ENCODE results near the gene PLCB4. TPM values are rescaled to one million over a fixed set of nuclear protein-coding genes. Genes with fewer than 3 reads are reported as not detected.

PLCB4 gene
- polyA plus RNA-seq, 1 of the 3 experiments (the other 2 are of a cell fraction): 5.5 TPM

DNA sequence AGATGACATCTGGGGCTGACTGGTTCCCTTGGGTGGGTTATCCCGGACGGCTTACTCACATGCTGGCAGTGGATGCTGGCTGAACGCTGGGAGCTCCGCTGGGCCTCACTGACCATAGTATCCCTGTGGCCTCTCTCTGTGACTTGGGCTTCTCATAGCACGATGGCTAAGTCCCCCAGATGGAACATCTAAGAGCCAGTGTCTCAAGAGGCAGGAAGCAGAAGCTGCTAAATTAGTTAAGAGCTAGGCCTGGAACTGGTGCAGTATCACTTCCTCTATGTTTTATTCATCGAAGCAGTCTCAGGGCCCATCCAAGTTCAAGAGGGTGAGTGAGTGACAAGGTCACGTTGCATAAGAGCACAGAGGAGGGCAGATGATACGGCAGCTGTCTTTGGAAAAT lies 329.0 kb downstream of the PLCB4 start:
- Histone ChIP-seq H4K20me1 (ENCODE audit: insufficient read depth) (no peaks in the 10 kb centered on the region), H3K27me3 (ENCODE audit: insufficient read depth) (no peaks in the 10 kb centered on the region), H3K36me3 (replicated peaks in 1 of 2; ENCODE audit: control insufficient read depth in 1 of 2, insufficient read depth in 2 of 2, low read length in 1 of 2) (peaks cover 26 to 34% of the 10 kb centered on the region in 2 experiments), H3K4me3 (ENCODE audit: low read depth in 2 of 2, low read length in 1 of 2) (no peak overlapping the region), H3K4me1 (ENCODE audit: control insufficient read depth in 1 of 2, insufficient read depth in 2 of 2, low read depth in 1 of 2, low read length in 1 of 2) (peaks cover 0 to 8% of the 10 kb centered on the region in 2 experiments; a peak in 3 of 4 replicates), H3K27ac (ENCODE audit: low read depth in 2 of 2, low read length in 1 of 2) (no peak overlapping the region), H3K9me3 (no peaks in the 10 kb centered on the region), H3K79me2 (ENCODE audit: insufficient read depth) (no peaks in the 10 kb centered on the region), H2AFZ (ENCODE audit: low read depth) (no peak overlapping the region), H3K9me2 (no peaks in the 10 kb centered on the region), H3K9ac (no peak overlapping the region), H3F3A (replicated peaks; ENCODE audit: insufficient read depth) (no peaks in the 10 kb centered on the region), H3K4me2 (no peak overlapping the region)
- CTCF ChIA-PET: interaction anchor here (1.0 to 1.9 kb wide), 4 partner anchors 10 to 219 kb away, joined by 3 to 17 read pairs (median 3); no protein-coding TSS in a partner anchor
- POLR2A ChIA-PET: no interaction called here
- TF ChIP-seq, protein P1, sequence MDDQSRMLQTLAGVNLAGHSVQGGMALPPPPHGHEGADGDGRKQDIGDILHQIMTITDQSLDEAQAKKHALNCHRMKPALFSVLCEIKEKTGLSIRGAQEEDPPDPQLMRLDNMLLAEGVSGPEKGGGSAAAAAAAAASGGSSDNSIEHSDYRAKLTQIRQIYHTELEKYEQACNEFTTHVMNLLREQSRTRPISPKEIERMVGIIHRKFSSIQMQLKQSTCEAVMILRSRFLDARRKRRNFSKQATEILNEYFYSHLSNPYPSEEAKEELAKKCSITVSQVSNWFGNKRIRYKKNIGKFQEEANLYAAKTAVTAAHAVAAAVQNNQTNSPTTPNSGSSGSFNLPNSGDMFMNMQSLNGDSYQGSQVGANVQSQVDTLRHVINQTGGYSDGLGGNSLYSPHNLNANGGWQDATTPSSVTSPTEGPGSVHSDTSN (IDR thresholded peaks at IDR 0.05): no peak
- TF ChIP-seq RXRA (IDR thresholded peaks at IDR 0.05; ENCODE audit: borderline replicate concordance, low read depth) (no peak), EZH2phosphoT487 (IDR thresholded peaks at IDR 0.05; ENCODE audit: borderline replicate concordance, low read depth) (no peak), JUND (IDR thresholded peaks at IDR 0.05) (no peak), EP300 (IDR thresholded peaks at IDR 0.05; ENCODE audit: borderline replicate concordance in 1 of 2, low read depth in 1 of 2, low read length in 1 of 2) (no peak), SMC3 (IDR thresholded peaks at IDR 0.05; ENCODE audit: low read depth, low read length) (no peak), ELF1 (IDR thresholded peaks at IDR 0.05) (no peak)
- TF ChIP-seq, protein P2, sequence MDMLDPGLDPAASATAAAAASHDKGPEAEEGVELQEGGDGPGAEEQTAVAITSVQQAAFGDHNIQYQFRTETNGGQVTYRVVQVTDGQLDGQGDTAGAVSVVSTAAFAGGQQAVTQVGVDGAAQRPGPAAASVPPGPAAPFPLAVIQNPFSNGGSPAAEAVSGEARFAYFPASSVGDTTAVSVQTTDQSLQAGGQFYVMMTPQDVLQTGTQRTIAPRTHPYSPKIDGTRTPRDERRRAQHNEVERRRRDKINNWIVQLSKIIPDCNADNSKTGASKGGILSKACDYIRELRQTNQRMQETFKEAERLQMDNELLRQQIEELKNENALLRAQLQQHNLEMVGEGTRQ (IDR thresholded peaks at IDR 0.05; ENCODE audit: borderline replicate concordance, low read depth, low read length): no peak
- WGBS (ENCODE audit: low lambda C conversion rate): 86% methylated on average over 4 of the region's 8 CpGs
- DNase-seq: no peak

DNA sequence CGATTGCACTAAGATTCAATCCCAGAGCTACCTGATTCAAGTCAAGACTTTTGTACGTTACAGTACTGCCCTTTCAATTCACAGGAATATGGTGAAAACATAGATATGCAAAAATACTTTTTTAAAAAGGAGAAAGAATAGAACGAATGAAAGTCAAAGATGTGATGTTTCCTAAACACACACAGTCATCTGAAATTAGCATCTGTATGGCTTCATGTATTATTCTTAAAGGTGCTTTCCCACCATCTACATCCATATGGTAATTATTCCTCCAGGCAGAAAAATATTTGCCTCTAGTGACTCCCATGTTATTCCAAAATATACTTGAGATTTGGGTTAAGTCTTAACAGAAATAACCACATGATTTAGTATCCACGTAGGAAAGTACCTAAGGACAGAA lies 330.0 kb downstream of the PLCB4 start:
- Histone ChIP-seq H3K27me3 (ENCODE audit: insufficient read depth) (no peaks in the 10 kb centered on the region), H3K9ac (no peak overlapping the region), H3K9me3 (no peaks in the 10 kb centered on the region), H3K9me2 (no peaks in the 10 kb centered on the region), H3K4me1 (ENCODE audit: control insufficient read depth in 1 of 2, insufficient read depth in 2 of 2, low read depth in 1 of 2, low read length in 1 of 2) (peaks cover 0 to 8% of the 10 kb centered on the region in 2 experiments; a peak in 3 of 4 replicates), H3K36me3 (replicated peaks in 1 of 2; ENCODE audit: control insufficient read depth in 1 of 2, insufficient read depth in 2 of 2, low read length in 1 of 2) (peaks cover 35 to 36% of the 10 kb centered on the region in 2 experiments), H3K27ac (ENCODE audit: low read depth in 2 of 2, low read length in 1 of 2) (no peak overlapping the region), H3K4me2 (no peak overlapping the region), H3K79me2 (ENCODE audit: insufficient read depth) (no peaks in the 10 kb centered on the region), H4K20me1 (ENCODE audit: insufficient read depth) (no peaks in the 10 kb centered on the region), H2AFZ (ENCODE audit: low read depth) (no peak overlapping the region), H3F3A (replicated peaks; ENCODE audit: insufficient read depth) (no peaks in the 10 kb centered on the region), H3K4me3 (ENCODE audit: low read depth in 2 of 2, low read length in 1 of 2) (no peak overlapping the region)
- DNase-seq: no peak
- 96% methylated on average over 4 of the region's 4 CpGs for WGBS (ENCODE audit: low lambda C conversion rate)
- ChIA-PET POLR2A (no interaction called here), CTCF (interaction anchor here (1.2 kb wide), 1 partner anchor 218 kb away, joined by 3 read pairs; no protein-coding TSS in a partner anchor)
- TF ChIP-seq, protein P3, sequence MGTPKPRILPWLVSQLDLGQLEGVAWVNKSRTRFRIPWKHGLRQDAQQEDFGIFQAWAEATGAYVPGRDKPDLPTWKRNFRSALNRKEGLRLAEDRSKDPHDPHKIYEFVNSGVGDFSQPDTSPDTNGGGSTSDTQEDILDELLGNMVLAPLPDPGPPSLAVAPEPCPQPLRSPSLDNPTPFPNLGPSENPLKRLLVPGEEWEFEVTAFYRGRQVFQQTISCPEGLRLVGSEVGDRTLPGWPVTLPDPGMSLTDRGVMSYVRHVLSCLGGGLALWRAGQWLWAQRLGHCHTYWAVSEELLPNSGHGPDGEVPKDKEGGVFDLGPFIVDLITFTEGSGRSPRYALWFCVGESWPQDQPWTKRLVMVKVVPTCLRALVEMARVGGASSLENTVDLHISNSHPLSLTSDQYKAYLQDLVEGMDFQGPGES (IDR thresholded peaks at IDR 0.05; ENCODE audit: low read depth, low read length): no peak
- TF ChIP-seq EP300 (IDR thresholded peaks at IDR 0.05; ENCODE audit: borderline replicate concordance in 1 of 2, low read depth in 1 of 2, low read length in 1 of 2): no peak
- TF ChIP-seq, protein P4, sequence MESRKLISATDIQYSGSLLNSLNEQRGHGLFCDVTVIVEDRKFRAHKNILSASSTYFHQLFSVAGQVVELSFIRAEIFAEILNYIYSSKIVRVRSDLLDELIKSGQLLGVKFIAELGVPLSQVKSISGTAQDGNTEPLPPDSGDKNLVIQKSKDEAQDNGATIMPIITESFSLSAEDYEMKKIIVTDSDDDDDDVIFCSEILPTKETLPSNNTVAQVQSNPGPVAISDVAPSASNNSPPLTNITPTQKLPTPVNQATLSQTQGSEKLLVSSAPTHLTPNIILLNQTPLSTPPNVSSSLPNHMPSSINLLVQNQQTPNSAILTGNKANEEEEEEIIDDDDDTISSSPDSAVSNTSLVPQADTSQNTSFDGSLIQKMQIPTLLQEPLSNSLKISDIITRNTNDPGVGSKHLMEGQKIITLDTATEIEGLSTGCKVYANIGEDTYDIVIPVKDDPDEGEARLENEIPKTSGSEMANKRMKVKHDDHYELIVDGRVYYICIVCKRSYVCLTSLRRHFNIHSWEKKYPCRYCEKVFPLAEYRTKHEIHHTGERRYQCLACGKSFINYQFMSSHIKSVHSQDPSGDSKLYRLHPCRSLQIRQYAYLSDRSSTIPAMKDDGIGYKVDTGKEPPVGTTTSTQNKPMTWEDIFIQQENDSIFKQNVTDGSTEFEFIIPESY (IDR thresholded peaks at IDR 0.05; ENCODE audit: borderline replicate concordance, low read depth): no peak
- TF ChIP-seq CHD2 (IDR thresholded peaks at IDR 0.05; ENCODE audit: low read length, partially characterized antibody): no peak
- TF ChIP-seq SIN3A (IDR thresholded peaks at IDR 0.05; ENCODE audit: borderline replicate concordance, low read depth, low read length): no peak
- TF ChIP-seq JUND (IDR thresholded peaks at IDR 0.05): no peak
- TF ChIP-seq, protein P5, sequence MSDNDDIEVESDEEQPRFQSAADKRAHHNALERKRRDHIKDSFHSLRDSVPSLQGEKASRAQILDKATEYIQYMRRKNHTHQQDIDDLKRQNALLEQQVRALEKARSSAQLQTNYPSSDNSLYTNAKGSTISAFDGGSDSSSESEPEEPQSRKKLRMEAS (IDR thresholded peaks at IDR 0.05; ENCODE audit: low read depth): no peak
- TF ChIP-seq, protein P6, sequence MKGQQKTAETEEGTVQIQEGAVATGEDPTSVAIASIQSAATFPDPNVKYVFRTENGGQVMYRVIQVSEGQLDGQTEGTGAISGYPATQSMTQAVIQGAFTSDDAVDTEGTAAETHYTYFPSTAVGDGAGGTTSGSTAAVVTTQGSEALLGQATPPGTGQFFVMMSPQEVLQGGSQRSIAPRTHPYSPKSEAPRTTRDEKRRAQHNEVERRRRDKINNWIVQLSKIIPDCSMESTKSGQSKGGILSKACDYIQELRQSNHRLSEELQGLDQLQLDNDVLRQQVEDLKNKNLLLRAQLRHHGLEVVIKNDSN (IDR thresholded peaks at IDR 0.05; ENCODE audit: borderline replicate concordance, low read depth): no peak
- no peak for TF ChIP-seq YY1 (IDR thresholded peaks at IDR 0.05; ENCODE audit: low read depth)
- no peak for TF ChIP-seq MXI1 (IDR thresholded peaks at IDR 0.05; ENCODE audit: low read depth, low read length)
- TF ChIP-seq POLR2AphosphoS5 (IDR thresholded peaks at IDR 0.05; ENCODE audit: low read depth, low read length): no peak
- TF ChIP-seq SMC3 (IDR thresholded peaks at IDR 0.05; ENCODE audit: low read depth, low read length): no peak
- no peak for TF ChIP-seq EZH2phosphoT487 (IDR thresholded peaks at IDR 0.05; ENCODE audit: borderline replicate concordance, low read depth)
- no peak for TF ChIP-seq TEAD4 (IDR thresholded peaks at IDR 0.05; ENCODE audit: borderline replicate concordance, insufficient read depth)
- no peak for TF ChIP-seq GABPA (IDR thresholded peaks at IDR 0.05; ENCODE audit: low read depth)

Measured in SK-N-SH (cell line).